Uterus (tissue), 4 donors: ENCODE results near the gene MAML1. TPM values are rescaled to one million over a fixed set of nuclear protein-coding genes. Genes with fewer than 3 reads are reported as not detected.

ENCODE experiments used
- DNase-seq, 2 donors: peaks; one replicate each; pipeline ENCODE4 v3.0.0-alpha.2; 2019 to 2020
- H3K27ac ChIP-seq, 2 donors: fragments of 200-600 bp; sonication (generic); 1 replicate in 1 of 2; 2 replicates in 1 of 2; pipeline ENCODE4 v1.5.1; 2016 to 2018
- H3K27me3 ChIP-seq, 2 donors: fragments of 200-600 bp; sonication (generic); one replicate each; pipeline ENCODE4 v1.5.1; 2018 to 2019; ENCODE audit warnings: control low read depth in 1 of 2
- H3K36me3 ChIP-seq, 2 donors: fragments of 200-600 bp; sonication (generic); one replicate each; pipeline ENCODE4 v1.5.1; 2019; ENCODE audit warnings: control low read depth in 1 of 2
- H3K4me1 ChIP-seq, 2 donors: fragments of 200-600 bp; sonication (generic); one replicate each; pipeline ENCODE4 v1.5.1; 2018 to 2019; ENCODE audit warnings: control low read depth in 1 of 2
- H3K4me3 ChIP-seq, 2 donors: fragments of 200-600 bp; sonication (generic); 1 replicate in 1 of 2; 2 replicates in 1 of 2; pipeline ENCODE4 v1.5.1; 2018 to 2019; ENCODE audit warnings: mild to moderate bottlenecking in 1 of 2
- H3K9me3 ChIP-seq, 2 donors: fragments of 200-600 bp; sonication (generic); one replicate each; pipeline ENCODE4 v1.5.1; 2019; ENCODE audit warnings: control low read depth in 1 of 2
- POLR2A ChIP-seq, 2 donors: fragments of 450-650 bp; IDR thresholded peaks; one replicate each; pipeline ENCODE4 v1.6.1; 2016; ENCODE audit warnings: antibody characterized with exemption in 2 of 2, mild to moderate bottlenecking in 1 of 2, moderate library complexity in 1 of 2
- intact Hi-C: fragments of 100-400 bp; cut with DNase I; formaldehyde crosslinking; loops from one replicate; pipeline ENCODE4 v1.15.1; 2023; ENCODE audit warnings: low total_unique reads
- total RNA-seq, 4 donors: library from RNA; depleted of rRNA in 3 of 4; stranded (reverse); fragments of >200 nt in 3 of 4; gene quantifications; one replicate each; pipeline versions ENCODE4 v1.1.0 to v1.2.4, GENCODE V29; 2014 to 2023
- TF ChIP-seq, protein P1 (sequence below), 4 experiments: fragments of 200-600 bp in 2 of 4; fragments of 450-650 bp in 2 of 4; sonication (generic) in 2 of 4; IDR thresholded peaks; one replicate each; pipeline ENCODE4 v1.5.1; 2016 to 2019; ENCODE audit warnings: antibody characterized with exemption in 4 of 4, mild to moderate bottlenecking in 2 of 4, moderate library complexity in 1 of 4
- donor health status: DM: yes; HTN: yes; CAD: no.

The MAML1 gene
- total RNA-seq, 4 donors from 2014 or later = 19.7 to 44.1 (median 21.4) TPM

DNA sequence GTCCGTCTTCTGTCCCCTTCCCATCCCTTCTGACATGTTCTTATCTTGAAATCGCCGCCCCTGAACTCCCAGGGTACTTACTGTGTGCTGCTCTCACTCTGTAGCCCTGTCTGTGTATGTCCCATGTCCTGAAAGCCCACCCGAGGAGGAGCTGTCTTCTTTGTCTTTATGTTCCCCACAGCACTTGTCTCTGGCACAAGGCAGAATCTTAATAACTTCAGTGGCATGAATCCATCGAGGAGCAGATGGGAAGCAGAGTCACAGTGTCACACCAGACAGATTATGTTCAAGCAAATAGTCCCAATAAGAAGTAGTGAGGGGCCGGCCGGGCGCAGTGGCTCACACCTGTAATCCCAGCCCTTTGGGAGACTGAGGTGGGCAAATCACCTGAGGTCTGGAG, 31.4 kb downstream of the MAML1 start:
- peak overlapping the region; percentile 63 to 72 for H3K27ac ChIP-seq
- H3K36me3 ChIP-seq = no peaks in the 10 kb centered on the region
- H3K9me3 ChIP-seq = no peaks in the 10 kb centered on the region
- TF ChIP-seq, protein P1, sequence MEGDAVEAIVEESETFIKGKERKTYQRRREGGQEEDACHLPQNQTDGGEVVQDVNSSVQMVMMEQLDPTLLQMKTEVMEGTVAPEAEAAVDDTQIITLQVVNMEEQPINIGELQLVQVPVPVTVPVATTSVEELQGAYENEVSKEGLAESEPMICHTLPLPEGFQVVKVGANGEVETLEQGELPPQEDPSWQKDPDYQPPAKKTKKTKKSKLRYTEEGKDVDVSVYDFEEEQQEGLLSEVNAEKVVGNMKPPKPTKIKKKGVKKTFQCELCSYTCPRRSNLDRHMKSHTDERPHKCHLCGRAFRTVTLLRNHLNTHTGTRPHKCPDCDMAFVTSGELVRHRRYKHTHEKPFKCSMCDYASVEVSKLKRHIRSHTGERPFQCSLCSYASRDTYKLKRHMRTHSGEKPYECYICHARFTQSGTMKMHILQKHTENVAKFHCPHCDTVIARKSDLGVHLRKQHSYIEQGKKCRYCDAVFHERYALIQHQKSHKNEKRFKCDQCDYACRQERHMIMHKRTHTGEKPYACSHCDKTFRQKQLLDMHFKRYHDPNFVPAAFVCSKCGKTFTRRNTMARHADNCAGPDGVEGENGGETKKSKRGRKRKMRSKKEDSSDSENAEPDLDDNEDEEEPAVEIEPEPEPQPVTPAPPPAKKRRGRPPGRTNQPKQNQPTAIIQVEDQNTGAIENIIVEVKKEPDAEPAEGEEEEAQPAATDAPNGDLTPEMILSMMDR (IDR thresholded peaks at IDR 0.05) = no peak
- TF ChIP-seq POLR2A (IDR thresholded peaks at IDR 0.05) = no peak
- no peak overlapping the region for H3K4me3 ChIP-seq
- intact Hi-C loops = no loop called here
- DNase-seq = no peak
- H3K4me1 ChIP-seq = peaks cover 0 to 11% of the 10 kb centered on the region in 2 donors
- no peaks in the 10 kb centered on the region for H3K27me3 ChIP-seq

DNA sequence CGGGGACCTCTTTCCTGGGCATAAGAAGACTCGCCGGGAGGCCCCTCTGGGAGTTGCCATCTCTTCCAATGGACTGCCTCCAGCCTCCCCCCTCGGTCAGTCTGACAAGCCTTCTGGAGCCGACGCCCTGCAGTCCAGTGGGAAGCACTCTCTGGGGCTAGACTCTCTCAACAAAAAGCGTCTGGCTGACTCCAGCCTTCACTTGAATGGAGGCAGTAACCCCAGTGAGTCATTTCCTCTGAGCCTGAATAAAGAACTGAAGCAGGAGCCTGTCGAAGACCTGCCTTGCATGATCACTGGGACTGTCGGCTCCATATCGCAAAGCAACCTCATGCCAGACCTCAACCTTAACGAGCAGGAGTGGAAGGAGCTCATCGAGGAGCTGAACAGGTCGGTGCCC, 32.8 kb downstream of the MAML1 start:
- TF ChIP-seq, protein P1 (IDR thresholded peaks at IDR 0.05) = no peak
- TF ChIP-seq POLR2A (IDR thresholded peaks at IDR 0.05) = no peak
- peak overlapping the region; percentile 53 to 72 for H3K27ac ChIP-seq

DNA sequence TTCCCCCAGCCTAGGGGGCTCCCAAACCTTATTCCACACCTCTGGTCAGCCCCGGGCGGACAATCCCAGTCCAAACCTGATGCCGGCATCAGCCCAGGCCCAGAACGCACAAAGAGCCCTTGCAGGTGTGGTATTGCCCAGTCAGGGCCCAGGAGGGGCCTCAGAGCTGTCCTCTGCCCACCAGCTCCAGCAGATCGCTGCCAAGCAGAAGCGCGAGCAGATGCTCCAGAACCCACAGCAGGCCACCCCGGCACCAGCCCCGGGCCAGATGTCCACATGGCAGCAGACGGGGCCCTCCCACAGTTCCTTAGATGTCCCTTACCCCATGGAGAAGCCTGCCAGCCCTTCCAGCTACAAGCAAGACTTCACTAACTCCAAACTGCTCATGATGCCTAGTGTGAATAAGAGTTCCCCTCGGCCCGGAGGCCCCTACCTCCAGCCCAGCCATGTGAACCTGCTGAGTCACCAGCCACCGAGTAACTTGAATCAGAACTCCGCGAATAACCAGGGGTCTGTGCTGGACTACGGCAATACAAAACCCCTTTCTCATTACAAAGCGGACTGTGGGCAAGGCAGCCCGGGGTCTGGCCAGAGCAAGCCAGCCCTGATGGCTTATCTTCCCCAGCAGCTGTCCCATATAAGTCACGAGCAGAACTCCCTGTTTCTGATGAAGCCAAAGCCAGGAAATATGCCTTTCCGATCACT, 33.6 kb downstream of the MAML1 start:
- no peak for DNase-seq
- Histone ChIP-seq H3K4me3 (no peak overlapping the region), H3K27ac (peak overlapping the region; percentile 53 to 72), H3K27me3 (no peaks in the 10 kb centered on the region), H3K9me3 (no peaks in the 10 kb centered on the region), H3K4me1 (peaks cover 0 to 11% of the 10 kb centered on the region in 2 donors), H3K36me3 (no peaks in the 10 kb centered on the region)
- intact Hi-C loops = no loop called here
- TF ChIP-seq, protein P1 (IDR thresholded peaks at IDR 0.05) = no peak
- TF ChIP-seq POLR2A (IDR thresholded peaks at IDR 0.05) = no peak

More for the DNA sequence above, 32.8 kb downstream of the MAML1 start:
- no peak for DNase-seq
- H3K9me3 ChIP-seq = no peaks in the 10 kb centered on the region
- intact Hi-C loops = no loop called here
- H3K27me3 ChIP-seq = no peaks in the 10 kb centered on the region
- no peaks in the 10 kb centered on the region for H3K36me3 ChIP-seq
- peaks cover 0 to 11% of the 10 kb centered on the region in 2 donors for H3K4me1 ChIP-seq
- H3K4me3 ChIP-seq = no peak overlapping the region

DNA sequence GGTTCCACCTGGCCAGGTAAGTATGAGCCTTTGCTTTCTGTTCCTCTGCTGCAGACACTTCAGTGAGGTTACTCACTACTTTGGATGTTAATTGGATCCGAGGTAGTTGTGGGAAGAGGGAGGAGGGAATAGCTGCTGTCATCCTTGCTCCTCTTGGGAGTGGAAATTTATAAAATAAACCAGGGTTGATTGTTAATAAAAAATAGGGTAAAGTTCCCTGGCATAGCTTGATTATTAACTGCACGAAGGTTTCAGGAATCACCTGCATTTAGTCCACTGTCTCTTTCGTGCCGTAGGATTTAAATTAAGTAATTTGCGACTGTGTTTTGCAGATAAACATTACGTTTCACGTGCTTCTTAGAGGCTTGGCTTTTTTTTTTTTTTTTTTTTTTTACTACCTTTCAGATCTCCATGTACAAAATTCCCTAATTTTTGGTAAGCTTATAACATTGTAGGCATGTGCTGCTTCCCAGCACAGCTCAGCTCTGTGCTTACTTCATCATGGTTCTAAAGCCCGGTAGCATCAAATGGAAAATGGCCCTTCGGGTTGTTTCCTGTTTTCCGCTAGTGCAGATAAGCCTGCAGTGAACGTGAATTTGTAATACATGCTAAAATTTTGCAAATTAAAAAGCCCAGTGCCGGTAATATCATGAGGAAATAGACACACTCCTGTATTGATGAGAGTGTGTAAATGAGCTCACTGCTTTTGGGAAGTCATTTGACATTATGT, 34.3 kb downstream of the MAML1 start:
- no peak for TF ChIP-seq POLR2A (IDR thresholded peaks at IDR 0.05)
- Histone ChIP-seq H3K4me3 (no peak overlapping the region), H3K27ac (peak overlapping the region in 1 of 2 donors; percentile 7), H3K9me3 (no peaks in the 10 kb centered on the region), H3K36me3 (no peaks in the 10 kb centered on the region), H3K27me3 (no peaks in the 10 kb centered on the region), H3K4me1 (peaks cover 0 to 11% of the 10 kb centered on the region in 2 donors)
- intact Hi-C loops = no loop called here
- no peak for DNase-seq

DNA sequence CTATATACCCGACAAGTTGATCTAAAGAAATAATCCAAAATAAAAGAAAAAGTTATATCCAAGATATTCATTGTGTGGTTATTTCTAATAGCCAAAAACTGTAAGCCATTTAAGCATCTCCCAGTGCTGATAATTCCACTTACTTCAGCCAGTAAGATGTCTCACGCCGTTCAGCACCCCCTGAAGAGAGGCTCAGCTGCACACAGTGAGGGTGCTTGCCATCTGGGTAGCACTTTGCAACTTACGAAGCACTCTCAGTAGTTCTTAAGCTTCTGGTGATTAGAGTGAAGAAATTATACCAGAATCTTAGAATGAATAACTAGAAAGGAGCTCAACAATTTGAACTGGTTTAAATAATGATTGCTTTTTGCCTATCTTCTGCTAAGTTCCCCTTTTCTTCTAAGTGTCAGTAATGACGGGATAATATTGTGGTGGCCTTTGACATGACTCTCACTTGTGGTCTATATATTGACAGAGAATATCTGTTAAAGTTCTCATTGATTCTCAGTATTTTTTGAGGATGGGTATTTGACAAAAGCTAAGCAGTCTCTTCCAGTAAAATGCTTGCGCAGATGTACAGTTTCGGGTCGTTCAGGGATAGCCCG, 35.0 kb downstream of the MAML1 start:
- Histone ChIP-seq H3K4me3 (no peak overlapping the region), H3K27ac (no peak overlapping the region), H3K4me1 (peaks cover 0 to 11% of the 10 kb centered on the region in 2 donors), H3K9me3 (no peaks in the 10 kb centered on the region), H3K36me3 (no peaks in the 10 kb centered on the region), H3K27me3 (no peaks in the 10 kb centered on the region)
- TF ChIP-seq, protein P1 (IDR thresholded peaks at IDR 0.05) = no peak
- no peak for TF ChIP-seq POLR2A (IDR thresholded peaks at IDR 0.05)
- intact Hi-C loops = no loop called here
- no peak for DNase-seq
